GM23338 (cell line): ENCODE results near the gene MACF1. TPM values are rescaled to one million over a fixed set of nuclear protein-coding genes. Genes with fewer than 3 reads are reported as not detected.

ENCODE experiments used
- ATAC-seq: fragments of 200-7000 bp; cut with Tn5 transposase; 3 replicates; pipeline ENCODE4 v1.9.1; 2020
- DNase-seq: peaks from one replicate; pipeline ENCODE4 v3.0.0-alpha.2; 2015; ENCODE audit warnings: low spot score
- H2AFZ ChIP-seq: fragments of 200-600 bp; sonication (generic); 2 replicates; pipeline ENCODE4 v1.8.0; 2016; ENCODE audit warnings: antibody characterized with exemption, mild to moderate bottlenecking, moderate library complexity
- H3F3A ChIP-seq: fragments of 200-600 bp; sonication (generic); replicated peaks from 2 replicates; pipeline ENCODE4 v1.8.0; 2017; ENCODE audit warnings: antibody characterized with exemption, mixed run types, low read depth
- H3K27ac ChIP-seq: fragments of 200-600 bp; sonication (generic); 2 replicates; pipeline ENCODE4 v1.6.1; 2016; ENCODE audit warnings: low read depth
- H3K27me3 ChIP-seq: fragments of 200-600 bp; sonication (generic); 2 replicates; pipeline ENCODE4 v1.8.0; 2016; ENCODE audit warnings: mild to moderate bottlenecking, mixed run types, moderate library complexity; ENCODE audit not compliant: insufficient read depth
- H3K36me3 ChIP-seq: fragments of 200-600 bp; sonication (generic); 2 replicates; pipeline ENCODE4 v1.8.0; 2016; ENCODE audit warnings: mild to moderate bottlenecking; ENCODE audit not compliant: insufficient read depth
- H3K4me1 ChIP-seq: fragments of 200-600 bp; sonication (generic); 2 replicates; pipeline ENCODE4 v1.8.0; 2016; ENCODE audit warnings: mild to moderate bottlenecking, moderate library complexity; ENCODE audit not compliant: insufficient read depth
- H3K4me2 ChIP-seq: fragments of 200-600 bp; sonication (generic); 2 replicates; pipeline ENCODE4 v1.7.1; 2017; ENCODE audit warnings: mixed run types
- H3K4me3 ChIP-seq: fragments of 200-600 bp; sonication (generic); 2 replicates; pipeline ENCODE4 v1.6.1; 2016; ENCODE audit warnings: mixed run types
- H3K79me2 ChIP-seq: fragments of 200-600 bp; sonication (generic); replicated peaks from 2 replicates; pipeline ENCODE4 v1.8.0; 2017; ENCODE audit warnings: mild to moderate bottlenecking; ENCODE audit not compliant: insufficient read depth
- H3K9me2 ChIP-seq: fragments of 200-600 bp; sonication (generic); 2 replicates; pipeline ENCODE4 v1.8.0; 2017; ENCODE audit not compliant: insufficient read depth
- H4K20me1 ChIP-seq: fragments of 200-600 bp; sonication (generic); replicated peaks from 2 replicates; pipeline ENCODE4 v1.8.0; 2017; ENCODE audit warnings: mild to moderate bottlenecking; ENCODE audit not compliant: insufficient read depth
- H3K27ac Mint-ChIP-seq: 2 replicates; pipeline ENCODE4 v1.8.0; 2020; ENCODE audit warnings: inconsistent platforms, mild to moderate bottlenecking, moderate library complexity, mixed read lengths
- H3K27me3 Mint-ChIP-seq: 3 replicates; pipeline ENCODE4 v1.8.0; 2022; ENCODE audit warnings: low read depth, mild to moderate bottlenecking, moderate library complexity, mixed read lengths, inconsistent platforms; ENCODE audit not compliant: insufficient read depth, poor library complexity
- H3K36me3 Mint-ChIP-seq: 3 replicates; pipeline ENCODE4 v1.8.0; 2021; ENCODE audit warnings: low read depth, mild to moderate bottlenecking, inconsistent platforms, moderate library complexity, mixed read lengths
- H3K4me1 Mint-ChIP-seq: 3 replicates; pipeline ENCODE4 v1.8.0; 2020; ENCODE audit warnings: mild to moderate bottlenecking, inconsistent platforms, mixed read lengths
- H3K4me3 Mint-ChIP-seq: 3 replicates; pipeline ENCODE4 v1.8.0; 2021; ENCODE audit warnings: moderate library complexity, mild to moderate bottlenecking, inconsistent platforms, mixed read lengths
- H3K9me3 Mint-ChIP-seq: 3 replicates; pipeline ENCODE4 v1.8.0; 2020; ENCODE audit warnings: moderate library complexity, mild to moderate bottlenecking, inconsistent platforms, mixed read lengths
- CREB1 ChIP-seq: fragments of 250-450 bp; sonication (Bioruptor Pico); IDR thresholded peaks from 2 replicates; pipeline ENCODE4 v1.5.0; 2020; ENCODE audit warnings: low read depth, mild to moderate bottlenecking, moderate library complexity
- CTCF ChIP-seq, 2 experiments: fragments of 200-600 bp in 1 of 2; sonication (generic) in 1 of 2; conservative IDR thresholded peaks; 2 replicates each; pipeline versions ENCODE4 v1.5.1 to v1.6.1; 2016 to 2017; ENCODE audit warnings: antibody characterized with exemption in 2 of 2, low read depth in 2 of 2, mild to moderate bottlenecking in 2 of 2, moderate library complexity in 1 of 2
- EZH2phosphoT487 ChIP-seq: fragments of 200-600 bp; sonication (generic); IDR thresholded peaks from one replicate; pipeline ENCODE4 v1.8.1; 2018; ENCODE audit warnings: antibody characterized with exemption; ENCODE audit not compliant: unreplicated experiment
- JUNB ChIP-seq: IDR thresholded peaks from one replicate; pipeline ENCODE4 v1.6.1; 2016; ENCODE audit warnings: antibody characterized with exemption; ENCODE audit not compliant: unreplicated experiment
- NANOG ChIP-seq: IDR thresholded peaks from 2 replicates; pipeline ENCODE4 v1.6.1; 2016; ENCODE audit warnings: antibody characterized with exemption, borderline replicate concordance
- POLR2AphosphoS5 ChIP-seq: IDR thresholded peaks from 2 replicates; pipeline ENCODE4 v1.6.1; 2016; ENCODE audit warnings: antibody characterized with exemption, low read depth
- STAT1 ChIP-seq: IDR thresholded peaks from one replicate; pipeline ENCODE4 v1.6.1; 2016; ENCODE audit warnings: antibody characterized with exemption; ENCODE audit not compliant: unreplicated experiment
- ZNF114 ChIP-seq: fragments of 250-450 bp; sonication (Bioruptor Pico); IDR thresholded peaks from 2 replicates; pipeline ENCODE4 v1.5.0; 2020; ENCODE audit warnings: mild to moderate bottlenecking, moderate library complexity
- ZNF331 ChIP-seq: fragments of 250-450 bp; sonication (Bioruptor Pico); IDR thresholded peaks from 2 replicates; pipeline ENCODE4 v1.5.0; 2020; ENCODE audit warnings: low read depth, mild to moderate bottlenecking, moderate library complexity
- ZNF462 ChIP-seq: fragments of 250-450 bp; sonication (Bioruptor Pico); IDR thresholded peaks from 2 replicates; pipeline ENCODE4 v1.5.0; 2020; ENCODE audit warnings: mild to moderate bottlenecking, moderate library complexity
- polyA plus RNA-seq: library from polyadenylated mRNA; unstranded; fragments of >200 nt; fragmentation: Nextera tagmentation; extraction: Ambion mirVana; gene quantifications from 2 replicates; pipeline ENCODE4 v1.2.1, GENCODE V29; 2016
- total RNA-seq: library from RNA; depleted of rRNA; stranded (reverse); fragments of >200 nt; shearing (Covaris generic); gene quantifications from 2 replicates; pipeline ENCODE4 v1.2.3, GENCODE V29; 2014
- TF ChIP-seq, protein P1 (sequence below): IDR thresholded peaks from 2 replicates; pipeline ENCODE4 v1.6.1; 2016; ENCODE audit warnings: antibody characterized with exemption
- TF ChIP-seq, protein P2 (sequence below): IDR thresholded peaks from one replicate; pipeline ENCODE4 v1.6.1; 2018; ENCODE audit warnings: antibody characterized with exemption; ENCODE audit not compliant: unreplicated experiment

MACF1 gene
- total and polyA plus RNA-seq, 2 experiments from 2014 or later = 104 to 399 TPM

DNA sequence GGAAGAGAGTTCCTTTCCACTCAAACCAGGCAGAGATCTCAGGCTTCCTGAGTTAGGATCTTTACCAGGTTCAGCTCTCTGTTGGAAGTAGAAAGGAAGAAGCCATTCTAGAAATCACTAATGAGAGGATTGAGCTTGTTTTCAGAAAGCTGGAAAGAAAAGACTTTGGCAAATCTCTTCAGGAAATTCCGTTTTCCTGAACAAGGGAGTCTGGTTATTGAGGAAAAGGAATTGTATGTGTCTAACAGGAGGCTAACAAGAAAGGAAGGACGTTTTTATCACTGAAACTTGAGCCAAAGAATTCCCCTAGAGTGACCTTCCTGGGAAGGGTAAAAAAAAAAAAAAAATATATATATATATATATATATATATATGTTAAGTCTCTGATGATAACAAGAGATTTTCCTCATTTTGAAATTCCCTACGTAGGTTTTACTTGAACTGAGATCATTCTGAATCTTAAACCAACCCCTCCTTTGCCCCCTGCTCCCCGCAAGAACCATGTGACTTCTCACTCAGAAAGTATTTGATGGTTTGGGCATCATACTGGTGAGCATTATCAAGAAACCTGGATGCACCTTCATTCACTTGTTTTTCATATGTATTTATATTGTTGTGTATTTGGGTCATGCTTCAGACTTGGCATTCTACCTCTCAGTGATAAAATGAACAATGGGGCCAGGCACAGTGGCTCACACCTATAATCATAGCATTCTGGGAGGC, 188.5 kb downstream of the MACF1 start:
- Histone ChIP-seq H3F3A (peaks cover 6% of the 10 kb centered on the region; the same call in 1 of the 2 replicates), H3K4me1 (peaks cover 41% of the 10 kb centered on the region), H3K79me2 (peaks cover 84% of the 10 kb centered on the region), H3K4me2 (peak overlapping the region; percentile 67; the same call in 1 of the 2 replicates), H3K27ac (no peak overlapping the region), H3K27me3 (no peaks in the 10 kb centered on the region), H3K36me3 (peaks cover 20% of the 10 kb centered on the region), H3K4me3 (no peak overlapping the region), H2AFZ (no peak overlapping the region), H4K20me1 (peaks cover 17% of the 10 kb centered on the region), H3K9me2 (no peaks in the 10 kb centered on the region)
- no peak for ATAC-seq
- TF ChIP-seq POLR2AphosphoS5 (no peak), ZNF462 (CRISPR knock-in tag) (no peak), JUNB (no peak), STAT1 (no peak), ZNF114 (CRISPR knock-in tag) (no peak), ZNF331 (CRISPR knock-in tag) (no peak), EZH2phosphoT487 (no peak), CTCF (conservative IDR thresholded peaks at IDR 0.05; ENCODE audit: low read depth in 2 of 2) (no peak), CREB1 (no peak), NANOG (no peak)
- TF ChIP-seq, protein P1, sequence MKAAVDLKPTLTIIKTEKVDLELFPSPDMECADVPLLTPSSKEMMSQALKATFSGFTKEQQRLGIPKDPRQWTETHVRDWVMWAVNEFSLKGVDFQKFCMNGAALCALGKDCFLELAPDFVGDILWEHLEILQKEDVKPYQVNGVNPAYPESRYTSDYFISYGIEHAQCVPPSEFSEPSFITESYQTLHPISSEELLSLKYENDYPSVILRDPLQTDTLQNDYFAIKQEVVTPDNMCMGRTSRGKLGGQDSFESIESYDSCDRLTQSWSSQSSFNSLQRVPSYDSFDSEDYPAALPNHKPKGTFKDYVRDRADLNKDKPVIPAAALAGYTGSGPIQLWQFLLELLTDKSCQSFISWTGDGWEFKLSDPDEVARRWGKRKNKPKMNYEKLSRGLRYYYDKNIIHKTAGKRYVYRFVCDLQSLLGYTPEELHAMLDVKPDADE = no peak
- TF ChIP-seq, protein P2, sequence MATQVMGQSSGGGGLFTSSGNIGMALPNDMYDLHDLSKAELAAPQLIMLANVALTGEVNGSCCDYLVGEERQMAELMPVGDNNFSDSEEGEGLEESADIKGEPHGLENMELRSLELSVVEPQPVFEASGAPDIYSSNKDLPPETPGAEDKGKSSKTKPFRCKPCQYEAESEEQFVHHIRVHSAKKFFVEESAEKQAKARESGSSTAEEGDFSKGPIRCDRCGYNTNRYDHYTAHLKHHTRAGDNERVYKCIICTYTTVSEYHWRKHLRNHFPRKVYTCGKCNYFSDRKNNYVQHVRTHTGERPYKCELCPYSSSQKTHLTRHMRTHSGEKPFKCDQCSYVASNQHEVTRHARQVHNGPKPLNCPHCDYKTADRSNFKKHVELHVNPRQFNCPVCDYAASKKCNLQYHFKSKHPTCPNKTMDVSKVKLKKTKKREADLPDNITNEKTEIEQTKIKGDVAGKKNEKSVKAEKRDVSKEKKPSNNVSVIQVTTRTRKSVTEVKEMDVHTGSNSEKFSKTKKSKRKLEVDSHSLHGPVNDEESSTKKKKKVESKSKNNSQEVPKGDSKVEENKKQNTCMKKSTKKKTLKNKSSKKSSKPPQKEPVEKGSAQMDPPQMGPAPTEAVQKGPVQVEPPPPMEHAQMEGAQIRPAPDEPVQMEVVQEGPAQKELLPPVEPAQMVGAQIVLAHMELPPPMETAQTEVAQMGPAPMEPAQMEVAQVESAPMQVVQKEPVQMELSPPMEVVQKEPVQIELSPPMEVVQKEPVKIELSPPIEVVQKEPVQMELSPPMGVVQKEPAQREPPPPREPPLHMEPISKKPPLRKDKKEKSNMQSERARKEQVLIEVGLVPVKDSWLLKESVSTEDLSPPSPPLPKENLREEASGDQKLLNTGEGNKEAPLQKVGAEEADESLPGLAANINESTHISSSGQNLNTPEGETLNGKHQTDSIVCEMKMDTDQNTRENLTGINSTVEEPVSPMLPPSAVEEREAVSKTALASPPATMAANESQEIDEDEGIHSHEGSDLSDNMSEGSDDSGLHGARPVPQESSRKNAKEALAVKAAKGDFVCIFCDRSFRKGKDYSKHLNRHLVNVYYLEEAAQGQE = no peak
- Mint-ChIP-seq H3K27me3 (peaks cover 5% of the 10 kb centered on the region), H3K4me3 (no peak overlapping the region), H3K9me3 (no peaks in the 10 kb centered on the region), H3K36me3 (peaks cover 23% of the 10 kb centered on the region), H3K27ac (peak overlapping the region; percentile 45; the same call in 1 of the 2 replicates), H3K4me1 (peaks cover 47% of the 10 kb centered on the region)
- DNase-seq = no peak
